Measurements from ENCODE around the gene ROR1.

- TF ChIP-seq CTCF (tag by site-specific recombination; IDR thresholded peaks at IDR 0.05): no peak
- TF ChIP-seq ZBTB8A (tag by site-specific recombination; IDR thresholded peaks at IDR 0.05): no peak
- no peak for TF ChIP-seq ZNF792 (tag by site-specific recombination; IDR thresholded peaks at IDR 0.05)
- no peak for TF ChIP-seq ZNF138 (tag by site-specific recombination; IDR thresholded peaks at IDR 0.05; ENCODE audit: borderline replicate concordance)
- no peak for TF ChIP-seq GLI4 (tag by site-specific recombination; IDR thresholded peaks at IDR 0.05)
- TF ChIP-seq BCL11A (tag by site-specific recombination; IDR thresholded peaks at IDR 0.05; ENCODE audit: low read depth): no peak
These were observed 47.5 kb downstream of the ROR1 start for GRCh38 chr1:63821091-63822005.

Measured in HEK293 (cell line).